ENCODE data around the gene FMNL2.

The FMNL2 gene

GRCh38 chr2:152336854-152337510, 2.0 kb downstream of the FMNL2 start:
- TF ChIP-seq ZFP30 (CRISPR knock-in tag; IDR thresholded peaks at IDR 0.05) (no peak), TSHZ2 (CRISPR knock-in tag; IDR thresholded peaks at IDR 0.05) (no peak; the same call in 1 of the 2 replicates), ARNTL (CRISPR knock-in tag; IDR thresholded peaks at IDR 0.05; ENCODE audit: borderline replicate concordance, low read depth) (no peak), ZNF8 (CRISPR knock-in tag; IDR thresholded peaks at IDR 0.05) (no peak), SNAI2 (CRISPR knock-in tag; IDR thresholded peaks at IDR 0.05) (0 out of 2 replicates have a peak, but pooled peaks have one; percentile 25), CREB5 (CRISPR knock-in tag; IDR thresholded peaks at IDR 0.05; ENCODE audit: low read depth) (no peak), RARB (CRISPR knock-in tag; IDR thresholded peaks at IDR 0.05) (no peak), ISL1 (CRISPR knock-in tag; IDR thresholded peaks at IDR 0.05) (0 out of 2 replicates have a peak, but pooled peaks have one; percentile 14), TCF4 (CRISPR knock-in tag; IDR thresholded peaks at IDR 0.05; ENCODE audit: borderline replicate concordance) (peak; percentile 79)
- ATAC-seq, result peak; percentile 15

- TF ChIP-seq GLIS3 (CRISPR knock-in tag; IDR thresholded peaks at IDR 0.05) (no peak), ISL1 (CRISPR knock-in tag; IDR thresholded peaks at IDR 0.05) (no peak)
- no peak for ATAC-seq
Observed at GRCh38 chr2:152337511-152337903, 2.5 kb downstream of the FMNL2 start.

GRCh38 chr2:152339556-152340286, 4.7 kb downstream of the FMNL2 start:
- no peak for TF ChIP-seq CSRNP3 (CRISPR knock-in tag; IDR thresholded peaks at IDR 0.05)
- no peak for ATAC-seq

- TF ChIP-seq ISL1 (CRISPR knock-in tag; IDR thresholded peaks at IDR 0.05), result no peak
- TF ChIP-seq TOX (CRISPR knock-in tag; IDR thresholded peaks at IDR 0.05; ENCODE audit: borderline replicate concordance), result no peak
- no peak for ATAC-seq
Observed at GRCh38 chr2:152342259-152343046, 7.5 kb downstream of the FMNL2 start.

GRCh38 chr2:152343426-152343825, 8.5 kb downstream of the FMNL2 start:
- ATAC-seq, result no peak

More at GRCh38 chr2:152343426-152343825, 8.5 kb downstream of the FMNL2 start:
- TF ChIP-seq ZNF565 (CRISPR knock-in tag; conservative IDR thresholded peaks at IDR 0.05; ENCODE audit: low read depth) (no peak), ZNF70 (CRISPR knock-in tag; IDR thresholded peaks at IDR 0.05) (no peak), ZNF8 (CRISPR knock-in tag; IDR thresholded peaks at IDR 0.05) (no peak), GLIS3 (CRISPR knock-in tag; IDR thresholded peaks at IDR 0.05) (no peak), CSDC2 (CRISPR knock-in tag; IDR thresholded peaks at IDR 0.05) (no peak), CREB5 (CRISPR knock-in tag; IDR thresholded peaks at IDR 0.05; ENCODE audit: low read depth) (no peak), PPARA (CRISPR knock-in tag; IDR thresholded peaks at IDR 0.05; ENCODE audit: borderline replicate concordance) (no peak), ZC3H10 (CRISPR knock-in tag; IDR thresholded peaks at IDR 0.05) (no peak), TOX (CRISPR knock-in tag; IDR thresholded peaks at IDR 0.05; ENCODE audit: borderline replicate concordance) (no peak), TCF4 (CRISPR knock-in tag; IDR thresholded peaks at IDR 0.05; ENCODE audit: borderline replicate concordance) (no peak), CSRNP3 (CRISPR knock-in tag; IDR thresholded peaks at IDR 0.05) (no peak), ZFP30 (CRISPR knock-in tag; IDR thresholded peaks at IDR 0.05) (no peak), SNAI2 (CRISPR knock-in tag; IDR thresholded peaks at IDR 0.05) (no peak), ISL1 (CRISPR knock-in tag; IDR thresholded peaks at IDR 0.05) (no peak), OSR1 (CRISPR knock-in tag; IDR thresholded peaks at IDR 0.05) (no peak), ESRRG (CRISPR knock-in tag; IDR thresholded peaks at IDR 0.05) (no peak)
